Pericardium fibroblast (primary cell): ENCODE data around the gene ERBB3. TPM values are rescaled to one million over a fixed set of nuclear protein-coding genes. Genes with fewer than 3 reads are reported as not detected.

Source experiments
- total RNA-seq: library from RNA; depleted of rRNA; stranded (reverse); fragments of >200 nt; gene quantifications from 2 replicates; pipeline ENCODE4 v1.2.3, GENCODE V29; 2015

The ERBB3 gene
- total RNA-seq, result 1.9 and 4.2 TPM in 2 replicates

GRCh38 chr12:56079723-56080555 is at the start of gene ERBB3:
Gene ERBB3 (plus strand): TSS chr12:56080165. CDS start chr12:56080301, 136 bp downstream.

GRCh38 chr12:56041552-56042429 is 38.2 kb upstream of the ERBB3 start, which contains the start of gene RPS26:
Gene RPS26 (plus strand): TSS chr12:56041918. CDS start chr12:56042167, 249 bp downstream.

GRCh38 chr12:56104109-56104814 is 24.3 kb downstream of the ERBB3 start, which contains the start of gene PA2G4:
Gene PA2G4 (plus strand): TSS chr12:56104559. CDS start chr12:56104738, 179 bp downstream.

GRCh38 chr12:56116267-56117081 is 36.5 kb downstream of the ERBB3 start, which contains the start of gene RPL41:
Gene RPL41 (plus strand): TSS chr12:56116633.

GRCh38 chr12:56117778-56118687 is 38.1 kb downstream of the ERBB3 start, which contains the start of gene ZC3H10:
Gene ZC3H10 (plus strand): TSS chr12:56118266. CDS start chr12:56120563, 2,297 bp downstream.

GRCh38 chr12:56127888-56128669 is 48.1 kb downstream of the ERBB3 start, which contains the start of gene ESYT1:
Gene ESYT1 (plus strand): TSS chr12:56128267. CDS start chr12:56128320, 53 bp downstream.

GRCh38 chr12:56152132-56152755 is 72.3 kb downstream of the ERBB3 start, which contains the start of gene MYL6B:
Gene MYL6B (plus strand): TSS chr12:56152587. CDS start chr12:56153919, 1,332 bp downstream.

Other genes with a start within 250 kb of the ERBB3 start
- gene MMP19, start 237.2 kb upstream of the ERBB3 start, total RNA-seq, result 20.8 and 25.9 TPM in 2 replicates
- 29.2 and 38.9 TPM in 2 replicates for gene PYM1, start 152.3 kb upstream of the ERBB3 start, total RNA-seq
- 23.0 and 53.5 TPM in 2 replicates for gene DGKA, start 149.0 kb upstream of the ERBB3 start, total RNA-seq
- 0.47 TPM in 1 of 2 replicates, not detected in the other for gene PMEL, start 114.1 kb upstream of the ERBB3 start, total RNA-seq
- gene CDK2, start 113.3 kb upstream of the ERBB3 start, total RNA-seq, result 10.5 and 17.5 TPM in 2 replicates
- gene RAB5B, start 106.1 kb upstream of the ERBB3 start, total RNA-seq, result 60.8 and 74.7 TPM in 2 replicates
- gene SUOX, start 82.9 kb upstream of the ERBB3 start, total RNA-seq, result 7.8 and 12.0 TPM in 2 replicates
- 2.0 and 10.4 TPM in 2 replicates for gene IKZF4, start 59.1 kb upstream of the ERBB3 start, total RNA-seq
- gene RPS26, start 38.2 kb upstream of the ERBB3 start, total RNA-seq, result 1,091 and 4,343 TPM in 2 replicates
- 69.7 and 70.5 TPM in 2 replicates for gene PA2G4, start 24.4 kb downstream of the ERBB3 start, total RNA-seq
- 4,540 and 5,963 TPM in 2 replicates for gene RPL41, start 36.5 kb downstream of the ERBB3 start, total RNA-seq
- gene ZC3H10, start 38.1 kb downstream of the ERBB3 start, total RNA-seq, result 2.2 and 3.4 TPM in 2 replicates
- gene ESYT1, start 48.1 kb downstream of the ERBB3 start, total RNA-seq, result 104 and 207 TPM in 2 replicates
- gene MYL6B, start 72.4 kb downstream of the ERBB3 start, total RNA-seq, result 68.7 and 103 TPM in 2 replicates
- 1,218 and 3,228 TPM in 2 replicates for gene MYL6, start 78.2 kb downstream of the ERBB3 start, total RNA-seq
- 30.8 and 40.4 TPM in 2 replicates for gene SMARCC2, start 109.3 kb downstream of the ERBB3 start, total RNA-seq
- gene RNF41, start 141.8 kb downstream of the ERBB3 start, total RNA-seq, result 69.4 and 113 TPM in 2 replicates
- 29.3 and 31.5 TPM in 2 replicates for gene NABP2, start 144.2 kb downstream of the ERBB3 start, total RNA-seq
- not detected in 2 replicates for gene SLC39A5, start 149.9 kb downstream of the ERBB3 start, total RNA-seq
- 15.3 and 23.5 TPM in 2 replicates for gene ANKRD52, start 178.2 kb downstream of the ERBB3 start, total RNA-seq
- 12.5 and 13.9 TPM in 2 replicates for gene COQ10A, start 186.8 kb downstream of the ERBB3 start, total RNA-seq
- gene CS, start 220.2 kb downstream of the ERBB3 start, total RNA-seq, result 75.0 and 76.6 TPM in 2 replicates
- 77.7 and 92.1 TPM in 2 replicates for gene CNPY2, start 235.8 kb downstream of the ERBB3 start, total RNA-seq